Activated CD4-positive, alpha-beta T cell treated with anti-CD3 and anti-CD28 coated beads, Interleukin-2, amount 10 ng/mL, durations not matched to agents 24 days and 14 days (primary cell): ENCODE data around the gene GLIS1. TPM values are rescaled to one million over a fixed set of nuclear protein-coding genes. Genes with fewer than 3 reads are reported as not detected.

Experiments
- DNase-seq: peaks from one replicate; pipeline ENCODE4 v3.0.0; 2022
- H3K27ac Mint-ChIP-seq: one replicate; pipeline ENCODE4 v1.8.0; 2022; ENCODE audit warnings: mild to moderate bottlenecking, mixed read lengths
- H3K27me3 Mint-ChIP-seq: one replicate; pipeline ENCODE4 v1.8.0; 2022; ENCODE audit warnings: mixed read lengths
- H3K36me3 Mint-ChIP-seq: one replicate; pipeline ENCODE4 v1.8.0; 2022; ENCODE audit warnings: low read depth, mild to moderate bottlenecking, mixed read lengths
- H3K4me1 Mint-ChIP-seq: one replicate; pipeline ENCODE4 v1.8.0; 2021; ENCODE audit warnings: mixed read lengths
- H3K4me3 Mint-ChIP-seq: one replicate; pipeline ENCODE4 v1.8.0; 2022; ENCODE audit warnings: mild to moderate bottlenecking, moderate library complexity, mixed read lengths
- H3K9me3 Mint-ChIP-seq: one replicate; pipeline ENCODE4 v1.8.0; 2021; ENCODE audit warnings: mixed read lengths
- intact Hi-C: fragments of 100-400 bp; cut with micrococcal nuclease; formaldehyde crosslinking; loops from one replicate; pipeline ENCODE4 v1.15.1; 2023
- total RNA-seq: library from RNA; stranded (reverse); gene quantifications from 2 replicates; pipeline ENCODE4 v1.2.3, GENCODE V29; 2022

GLIS1 gene
- total RNA-seq, 1 donor from 2014 or later = not detected

DNA sequence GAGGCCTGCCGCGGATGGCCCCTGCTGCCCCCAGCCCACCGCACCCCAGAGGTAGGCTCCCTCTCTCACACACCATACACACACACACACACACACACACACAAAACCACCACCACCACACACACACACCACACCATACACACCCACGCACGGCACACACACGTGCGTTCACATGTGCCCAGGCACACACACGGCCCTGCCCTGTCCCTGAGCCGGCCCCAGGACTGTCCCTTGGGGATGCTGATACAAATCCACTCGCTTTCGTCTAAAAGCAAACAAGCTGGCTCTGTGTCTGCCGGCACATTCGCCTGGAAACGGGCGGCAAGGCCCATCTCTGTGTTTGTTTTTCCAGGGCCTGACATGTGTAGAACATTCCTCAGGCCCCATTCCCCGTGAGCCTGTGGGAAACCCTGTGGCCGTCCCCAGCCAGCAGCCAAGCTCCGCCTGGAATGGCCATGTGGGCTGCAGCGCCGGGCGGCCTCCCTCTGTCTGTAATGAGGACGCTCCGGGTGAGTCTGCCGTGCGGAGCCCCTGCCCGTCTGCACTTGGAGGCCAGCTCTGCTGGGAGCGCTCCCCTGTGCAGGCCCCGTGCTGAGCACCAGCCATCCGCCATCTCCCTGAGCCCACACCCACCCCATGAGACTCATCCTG is 212.4 kb downstream of the GLIS1 start:
- intact Hi-C loops = no loop called here
- H3K4me3 Mint-ChIP-seq = no peak overlapping the region
- H3K9me3 Mint-ChIP-seq = no peaks in the 10 kb centered on the region
- no peaks in the 10 kb centered on the region for H3K4me1 Mint-ChIP-seq
- no peaks in the 10 kb centered on the region for H3K27me3 Mint-ChIP-seq
- DNase-seq = no peak
- no peak overlapping the region for H3K27ac Mint-ChIP-seq
- H3K36me3 Mint-ChIP-seq = no peaks in the 10 kb centered on the region

- H3K9me3 Mint-ChIP-seq = no peaks in the 10 kb centered on the region
- no peak overlapping the region for H3K4me3 Mint-ChIP-seq
- no peaks in the 10 kb centered on the region for H3K4me1 Mint-ChIP-seq
- H3K36me3 Mint-ChIP-seq = no peaks in the 10 kb centered on the region
- DNase-seq = no peak
- no peak overlapping the region for H3K27ac Mint-ChIP-seq
- intact Hi-C loops = no loop called here
- H3K27me3 Mint-ChIP-seq = no peaks in the 10 kb centered on the region
Measured at GRCh38 chr1:53525595-53525994, 213.4 kb downstream of the GLIS1 start.

- no peaks in the 10 kb centered on the region for H3K9me3 Mint-ChIP-seq
- H3K4me3 Mint-ChIP-seq = no peak overlapping the region
- DNase-seq = no peak
- no peaks in the 10 kb centered on the region for H3K4me1 Mint-ChIP-seq
- H3K27ac Mint-ChIP-seq = no peak overlapping the region
- intact Hi-C loops = no loop called here
- no peaks in the 10 kb centered on the region for H3K36me3 Mint-ChIP-seq
- H3K27me3 Mint-ChIP-seq = no peaks in the 10 kb centered on the region
Measured at GRCh38 chr1:53524428-53525375, 214.3 kb downstream of the GLIS1 start.

DNA sequence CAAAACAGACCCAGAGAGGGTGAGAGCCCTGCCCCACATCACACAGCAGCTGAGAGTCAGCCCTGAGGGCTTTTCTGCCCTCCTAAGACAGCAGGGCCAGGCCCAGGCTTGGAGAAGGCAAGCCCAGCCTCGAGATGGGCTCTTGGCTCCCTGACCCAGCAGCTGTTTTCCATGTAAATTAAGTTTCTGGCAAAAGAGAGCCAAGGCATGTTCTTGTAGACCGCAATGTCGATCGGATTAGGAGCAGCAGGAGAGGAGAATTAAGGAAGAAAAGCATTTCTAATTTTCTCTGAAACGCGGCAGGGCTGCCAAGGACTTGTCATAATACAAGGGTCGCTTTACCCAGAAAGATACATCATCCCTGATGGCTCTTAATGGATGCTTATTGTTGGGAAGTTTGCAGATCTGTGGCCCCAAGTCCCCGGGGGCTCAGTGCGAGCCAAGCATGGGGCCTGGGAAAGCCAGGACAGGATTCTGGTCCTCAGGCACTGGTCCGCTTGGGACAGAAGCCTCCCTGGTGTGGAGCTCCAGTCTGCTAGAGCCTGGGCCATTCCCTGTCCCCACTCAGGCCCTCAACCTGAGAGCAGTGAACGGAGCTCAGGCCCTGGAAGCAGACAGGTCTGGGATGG is 216.9 kb downstream of the GLIS1 start:
- Mint-ChIP-seq H3K9me3 (no peaks in the 10 kb centered on the region), H3K4me1 (no peaks in the 10 kb centered on the region), H3K4me3 (no peak overlapping the region), H3K27ac (no peak overlapping the region), H3K36me3 (no peaks in the 10 kb centered on the region), H3K27me3 (no peaks in the 10 kb centered on the region)
- DNase-seq = no peak
- intact Hi-C loops = no loop called here

DNA sequence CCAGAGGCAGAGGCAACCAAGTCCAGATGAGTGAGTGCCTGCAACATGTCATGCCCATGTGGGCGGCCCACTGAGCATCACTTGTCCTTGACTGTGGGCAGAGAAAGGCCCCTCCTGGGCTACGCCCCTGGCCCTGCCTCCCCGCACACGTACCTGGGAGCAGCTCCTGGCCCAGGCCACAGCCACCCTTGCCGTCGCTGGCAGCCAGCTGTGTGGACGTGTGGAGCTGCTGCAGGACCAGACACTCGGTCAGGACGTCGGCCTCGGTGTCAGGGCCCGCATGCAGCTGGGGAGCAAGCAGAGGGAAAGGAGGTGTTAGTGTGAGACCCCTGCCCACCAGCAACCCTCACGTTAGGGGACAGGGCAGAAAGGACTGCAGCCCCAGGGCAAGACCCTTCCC is 218.5 kb downstream of the GLIS1 start:
- intact Hi-C loops = no loop called here
- Mint-ChIP-seq H3K27ac (no peak overlapping the region), H3K4me1 (no peaks in the 10 kb centered on the region), H3K27me3 (no peaks in the 10 kb centered on the region), H3K9me3 (no peaks in the 10 kb centered on the region), H3K4me3 (no peak overlapping the region), H3K36me3 (no peaks in the 10 kb centered on the region)
- DNase-seq = no peak

- Mint-ChIP-seq H3K36me3 (no peaks in the 10 kb centered on the region), H3K4me1 (no peaks in the 10 kb centered on the region), H3K9me3 (no peaks in the 10 kb centered on the region), H3K4me3 (no peak overlapping the region), H3K27ac (no peak overlapping the region), H3K27me3 (no peaks in the 10 kb centered on the region)
- no peak for DNase-seq
- intact Hi-C loops = no loop called here
Measured at GRCh38 chr1:53519421-53519820, 219.5 kb downstream of the GLIS1 start.

GRCh38 chr1:53518775-53519174 is 220.2 kb downstream of the GLIS1 start:
- no peak for DNase-seq
- H3K4me3 Mint-ChIP-seq = no peak overlapping the region
- intact Hi-C loops = no loop called here
- no peaks in the 10 kb centered on the region for H3K36me3 Mint-ChIP-seq
- H3K9me3 Mint-ChIP-seq = no peaks in the 10 kb centered on the region
- H3K4me1 Mint-ChIP-seq = no peaks in the 10 kb centered on the region
- no peaks in the 10 kb centered on the region for H3K27me3 Mint-ChIP-seq
- no peak overlapping the region for H3K27ac Mint-ChIP-seq

DNA sequence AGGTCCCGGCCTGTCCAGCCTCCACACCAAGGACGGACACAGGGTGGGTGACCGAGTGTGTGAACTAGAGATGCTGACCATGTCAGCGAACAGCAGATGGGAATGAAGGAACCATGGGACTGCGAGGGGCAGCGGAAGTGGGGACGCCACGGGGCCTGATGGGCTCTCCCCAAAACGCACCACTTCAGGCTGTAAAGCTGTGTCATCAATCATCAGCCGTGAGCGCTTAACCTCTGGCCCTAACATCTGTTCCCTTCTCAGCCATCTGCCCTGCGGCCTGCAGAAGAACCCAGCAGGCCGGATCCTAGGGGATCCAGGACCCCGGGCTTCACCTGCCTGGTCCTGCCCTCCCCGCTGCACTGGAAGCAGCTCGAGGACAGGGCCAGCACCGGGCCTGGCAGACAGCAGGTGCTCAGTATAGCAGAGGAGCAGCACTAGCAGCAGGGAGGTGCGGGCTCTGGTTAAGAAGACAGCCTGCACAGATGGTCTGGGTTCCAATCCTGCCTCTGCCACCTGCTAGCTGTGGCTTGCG is 221.1 kb downstream of the GLIS1 start:
- no peaks in the 10 kb centered on the region for H3K27me3 Mint-ChIP-seq

DNA sequence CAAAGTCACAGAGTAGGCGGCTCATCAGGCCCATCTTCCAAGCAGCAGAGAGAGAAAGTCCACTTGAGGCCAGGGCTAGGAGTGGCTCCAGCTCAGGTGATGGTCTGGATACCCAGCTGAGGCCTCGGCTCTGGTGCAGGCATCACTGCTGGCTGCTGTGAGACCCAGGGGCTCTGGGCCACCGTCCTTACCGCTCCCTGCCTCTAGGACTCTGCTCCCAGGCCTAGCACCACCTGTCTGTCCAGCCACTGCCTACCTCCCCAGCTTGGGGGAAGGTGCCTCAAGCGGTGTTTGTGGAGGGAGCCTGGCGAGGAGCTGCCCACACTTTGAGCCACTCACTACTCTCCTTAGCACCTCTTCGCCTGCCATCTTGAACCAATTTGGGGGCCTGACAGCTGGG is 221.9 kb downstream of the GLIS1 start:
- Mint-ChIP-seq H3K27ac (no peak overlapping the region), H3K9me3 (no peaks in the 10 kb centered on the region), H3K4me3 (no peak overlapping the region), H3K27me3 (no peaks in the 10 kb centered on the region), H3K4me1 (no peaks in the 10 kb centered on the region), H3K36me3 (no peaks in the 10 kb centered on the region)
- intact Hi-C loops = no loop called here
- no peak for DNase-seq

More for the DNA sequence above, 221.1 kb downstream of the GLIS1 start:
- Mint-ChIP-seq H3K36me3 (no peaks in the 10 kb centered on the region), H3K27ac (no peak overlapping the region), H3K9me3 (no peaks in the 10 kb centered on the region), H3K4me1 (no peaks in the 10 kb centered on the region), H3K4me3 (no peak overlapping the region)
- intact Hi-C loops = no loop called here
- DNase-seq = no peak

GRCh38 chr1:53516181-53516580 is 222.8 kb downstream of the GLIS1 start:
- no peak for DNase-seq
- H3K27ac Mint-ChIP-seq = no peak overlapping the region
- H3K4me3 Mint-ChIP-seq = no peak overlapping the region
- no peaks in the 10 kb centered on the region for H3K36me3 Mint-ChIP-seq
- no peaks in the 10 kb centered on the region for H3K27me3 Mint-ChIP-seq
- intact Hi-C loops = no loop called here
- no peaks in the 10 kb centered on the region for H3K4me1 Mint-ChIP-seq
- no peaks in the 10 kb centered on the region for H3K9me3 Mint-ChIP-seq

DNA sequence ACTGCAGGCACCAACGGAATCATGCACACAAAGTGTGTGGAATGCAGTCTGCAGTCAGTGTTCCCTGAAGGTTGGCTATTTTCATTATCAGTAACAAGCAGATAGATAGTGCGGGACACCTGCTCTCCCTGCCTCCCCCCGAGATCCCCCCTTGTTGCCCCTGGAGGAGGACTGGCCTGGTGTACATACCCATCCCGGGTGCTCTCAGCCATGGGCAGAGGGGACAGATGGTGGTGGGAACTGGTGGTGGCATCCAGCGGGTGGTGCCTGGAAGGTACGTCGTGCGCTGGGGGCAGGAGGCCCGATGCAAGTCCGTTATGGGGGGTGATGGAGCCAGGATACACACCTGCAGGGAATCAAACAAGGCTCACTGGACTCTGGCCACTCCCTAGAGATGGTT is 224.5 kb downstream of the GLIS1 start:
- Mint-ChIP-seq H3K36me3 (no peaks in the 10 kb centered on the region), H3K4me3 (no peak overlapping the region), H3K27ac (no peak overlapping the region), H3K27me3 (no peaks in the 10 kb centered on the region), H3K9me3 (no peaks in the 10 kb centered on the region), H3K4me1 (no peaks in the 10 kb centered on the region)
- intact Hi-C loops = no loop called here
- no peak for DNase-seq

- Mint-ChIP-seq H3K36me3 (no peaks in the 10 kb centered on the region), H3K27ac (no peak overlapping the region), H3K9me3 (no peaks in the 10 kb centered on the region), H3K27me3 (no peaks in the 10 kb centered on the region), H3K4me3 (no peak overlapping the region), H3K4me1 (no peaks in the 10 kb centered on the region)
- intact Hi-C loops = no loop called here
- DNase-seq = no peak
Measured at GRCh38 chr1:53513846-53514245, 225.1 kb downstream of the GLIS1 start.

- Mint-ChIP-seq H3K4me3 (no peak overlapping the region), H3K9me3 (no peaks in the 10 kb centered on the region), H3K27me3 (no peaks in the 10 kb centered on the region), H3K27ac (no peak overlapping the region), H3K36me3 (no peaks in the 10 kb centered on the region), H3K4me1 (no peaks in the 10 kb centered on the region)
- intact Hi-C loops = no loop called here
- no peak for DNase-seq
Measured at GRCh38 chr1:53512807-53513755, 225.9 kb downstream of the GLIS1 start.
